Cardiac septum (tissue), 1 donor: ENCODE results near the gene MSLN. TPM values are rescaled to one million over a fixed set of nuclear protein-coding genes. Genes with fewer than 3 reads are reported as not detected.
"Not testable (repeated sequence)": the region's sequence is repeated elsewhere in the genome, so short reads cannot be mapped to it uniquely, and the experiment has no call there.

Experiments used
- DNase-seq: peaks from one replicate; pipeline ENCODE4 v3.0.0-alpha.2; 2020; ENCODE audit warnings: low spot score
- intact Hi-C: fragments of 100-400 bp; cut with DNase I; formaldehyde crosslinking; loops from one replicate; pipeline ENCODE4 v1.14.0; 2022
- total RNA-seq: library from RNA; stranded (reverse); fragmentation: NEBNext Ultra II Directional; extraction: Animal tissue kit (Norgen Biotek cat#: 25700); gene quantifications from one replicate; pipeline ENCODE4 v1.2.1, GENCODE V29; 2021
- donor health status: DM: no; HTN: no; CAD: no.

Gene MSLN
- total RNA-seq, 1 donor from 2014 or later, result not detected

GRCh38 chr16:751152-752006 lies 9.2 kb upstream of the MSLN start:
- intact Hi-C loops, result no loop called here
- no peak for DNase-seq

GRCh38 chr16:752007-752312 lies 8.6 kb upstream of the MSLN start:
- DNase-seq, result no peak
- intact Hi-C loops, result no loop called here

- DNase-seq, intact Hi-C loops: not testable (repeated sequence)
Observed at GRCh38 chr16:754121-754607, 6.4 kb upstream of the MSLN start.

- intact Hi-C loops, result no loop called here
- DNase-seq, result no peak
Observed at GRCh38 chr16:754656-755055, 5.9 kb upstream of the MSLN start.

- intact Hi-C loops, result no loop called here
- DNase-seq, result no peak
Observed at GRCh38 chr16:756428-756827, 4.1 kb upstream of the MSLN start.

- intact Hi-C loops, result no loop called here
- DNase-seq, result no peak
Observed at GRCh38 chr16:759110-759910, 1.2 kb upstream of the MSLN start.

GRCh38 chr16:760065-760464 lies 469 bp upstream of the MSLN start:
- intact Hi-C loops, result no loop called here
- DNase-seq, result no peak

GRCh38 chr16:761625-762513 lies 1.3 kb downstream of the MSLN start:
- intact Hi-C loops, result no loop called here
- DNase-seq, result no peak

- no peak for DNase-seq
- intact Hi-C loops, result no loop called here
Observed at GRCh38 chr16:762595-763268, 2.2 kb downstream of the MSLN start.

- DNase-seq, result no peak
Observed at GRCh38 chr16:763369-764183, 3.0 kb downstream of the MSLN start.

GRCh38 chr16:764184-764750 lies 3.7 kb downstream of the MSLN start:
- intact Hi-C loops, result no loop called here
- DNase-seq, result no peak

More at GRCh38 chr16:763369-764183, 3.0 kb downstream of the MSLN start:
- intact Hi-C loops, result no loop called here

GRCh38 chr16:764848-765487 lies 4.4 kb downstream of the MSLN start:
- no peak for DNase-seq
- intact Hi-C loops, result no loop called here

GRCh38 chr16:765488-765865 lies 4.9 kb downstream of the MSLN start:
- intact Hi-C loops, result no loop called here
- no peak for DNase-seq

GRCh38 chr16:766008-766819 lies 5.7 kb downstream of the MSLN start:
- DNase-seq, result no peak
- intact Hi-C loops, result no loop called here

- DNase-seq, result no peak
- intact Hi-C loops, result no loop called here
Observed at GRCh38 chr16:766820-767640, 6.5 kb downstream of the MSLN start.

- DNase-seq, result no peak
- intact Hi-C loops, result no loop called here
Observed at GRCh38 chr16:767743-768235, 7.3 kb downstream of the MSLN start.
